K562 (cell line): Measurements from ENCODE around the gene ROR2. TPM values are rescaled to one million over a fixed set of nuclear protein-coding genes. Genes with fewer than 3 reads are reported as not detected.

ENCODE experiments used
- ATAC-seq: fragments of 200-7000 bp; cut with Tn5 transposase; 3 replicates; pipeline ENCODE4 v1.9.1; 2020; ENCODE audit warnings: moderate library complexity
- BruUV-seq: library from RNA; stranded (reverse); fragments of 400-500 nt; replicated peaks from 2 replicates; lab custom pipeline; 2021; lab: Mats Ljungman, UMichigan
- CTCF ChIA-PET: fragments of 300-600 bp; formaldehyde crosslinking; extraction: SDS; loops from one replicate; lab custom pipeline; 2021; ENCODE audit warnings: low intra/inter-chr PET ratio; lab: Yijun Ruan, JAX
- POLR2A ChIA-PET: fragments of 300-600, 350-650 bp; sonication (Branson Sonifier 250); formaldehyde crosslinking; extraction: SDS; loops from one replicate; lab custom pipeline; 2021; ENCODE audit warnings: antibody characterized with exemption, inconsistent platforms; lab: Yijun Ruan, JAX
- DNase-seq, 4 experiments: peaks; one replicate each; pipeline versions ENCODE4 v3.0.0 to v3.0.0-alpha.2; 2011 to 2018; ENCODE audit warnings: low spot score in 3 of 4, mixed read lengths in 3 of 4; ENCODE audit errors: extremely low read depth in 1 of 4
- FAIRE-seq: peaks from 2 replicates; lab custom pipeline; 2011; peaks lifted over from hg19 to GRCh38; lab: Jason Lieb, UNC
- H2AFZ ChIP-seq: 2 replicates; pipeline ENCODE4 v1.6.0; 2011; ENCODE audit warnings: low read depth, low read length, control low read depth, inconsistent platforms
- H3K27ac ChIP-seq: fragments of 200-600 bp; 3 replicates; pipeline ENCODE4 v1.8.0; 2011; ENCODE audit warnings: low read depth, mild to moderate bottlenecking, control low read depth, inconsistent platforms, low read length, moderate library complexity, mixed read lengths; ENCODE audit errors: extremely low read depth
- H3K27me3 ChIP-seq, 2 experiments: fragments of 300-600 bp in 1 of 2; 2 replicates in 1 of 2; 3 replicates in 1 of 2; pipeline versions ENCODE4 v1.6.0 to v1.8.0; 2011; ENCODE audit warnings: inconsistent platforms in 2 of 2, low read length in 2 of 2, mild to moderate bottlenecking in 1 of 2, mixed read lengths in 1 of 2, moderate library complexity in 1 of 2; ENCODE audit not compliant: control insufficient read depth in 2 of 2, insufficient read depth in 2 of 2
- H3K36me3 ChIP-seq: fragments of 300-600 bp; 3 replicates; pipeline ENCODE4 v1.8.0; 2011; ENCODE audit warnings: mild to moderate bottlenecking, low read length, inconsistent platforms; ENCODE audit not compliant: control insufficient read depth, insufficient read depth
- H3K4me1 ChIP-seq, 2 experiments: fragments of 200-600 bp in 1 of 2; replicated peaks in 1 of 2; 2 replicates in 1 of 2; 3 replicates in 1 of 2; pipeline versions ENCODE4 v1.5.1 to v1.8.0; 2011; ENCODE audit warnings: inconsistent platforms in 2 of 2, low read length in 2 of 2, mild to moderate bottlenecking in 1 of 2, mixed read lengths in 1 of 2, moderate library complexity in 1 of 2; ENCODE audit not compliant: control insufficient read depth in 2 of 2, insufficient read depth in 2 of 2
- H3K4me2 ChIP-seq: 2 replicates; pipeline ENCODE4 v1.6.1; 2011; ENCODE audit warnings: low read length, control low read depth, inconsistent platforms, mixed read lengths; ENCODE audit not compliant: insufficient read depth
- H3K4me3 ChIP-seq: fragments of 200-600 bp; sonication (generic), shearing (Covaris generic); 2 replicates; pipeline ENCODE4 v1.5.1; 2016; ENCODE audit warnings: control low read depth, inconsistent platforms
- H3K79me2 ChIP-seq: fragments of 200-600 bp; 3 replicates; pipeline ENCODE4 v1.8.0; 2011; ENCODE audit warnings: low read length, inconsistent platforms; ENCODE audit not compliant: control insufficient read depth, insufficient read depth
- H3K9ac ChIP-seq, 2 experiments: 2 replicates each; pipeline versions ENCODE4 v1.6.0 to v1.6.1; 2011; ENCODE audit warnings: low read depth in 2 of 2, low read length in 2 of 2, control low read depth in 1 of 2, inconsistent platforms in 1 of 2, mild to moderate bottlenecking in 1 of 2, mixed read lengths in 1 of 2; ENCODE audit not compliant: insufficient read depth in 1 of 2
- H3K9me1 ChIP-seq: one replicate; pipeline ENCODE4 v1.6.0; 2011; ENCODE audit warnings: inconsistent platforms, mild to moderate bottlenecking, low read length, moderate library complexity; ENCODE audit not compliant: control insufficient read depth, insufficient read depth
- H3K9me3 ChIP-seq: replicated peaks from 2 replicates; pipeline ENCODE4 v1.5.1; 2011; ENCODE audit warnings: low read depth, low read length, inconsistent platforms; ENCODE audit not compliant: control insufficient read depth, insufficient read depth
- H4K20me1 ChIP-seq: replicated peaks from 2 replicates; pipeline ENCODE4 v1.6.1; 2011; ENCODE audit warnings: low read length, inconsistent platforms, mixed read lengths; ENCODE audit not compliant: control insufficient read depth, insufficient read depth
- DIDO1 ChIP-seq: fragments of 450-650 bp; IDR thresholded peaks from 2 replicates; pipeline ENCODE4 v1.6.1; 2016; ENCODE audit warnings: low read depth, missing biosample characterization, missing genetic modification characterization
- ESRRB ChIP-seq: fragments of 250-450 bp; sonication (Bioruptor Pico); IDR thresholded peaks from 2 replicates; pipeline ENCODE4 v1.5.0; 2020; ENCODE audit warnings: mild to moderate bottlenecking, moderate library complexity, borderline replicate concordance
- NR1H2 ChIP-seq: sonication (generic); formaldehyde crosslinking; IDR thresholded peaks from 2 replicates; pipeline ENCODE4 v1.4.0; 2020; ENCODE audit warnings: mild to moderate bottlenecking, missing genetic modification reagents
- POLR2AphosphoS2 ChIP-seq: IDR thresholded peaks from 2 replicates; pipeline ENCODE4 v1.6.1; 2012; ENCODE audit warnings: low read length, improper control_type of control experiment
- ZNF121 ChIP-seq: sonication (generic); formaldehyde crosslinking; conservative IDR thresholded peaks from 2 replicates; pipeline ENCODE4 v1.8.0; 2022; ENCODE audit warnings: missing genetic modification reagents
- WGBS: fragments of 100-300 bp; shearing (Covaris generic); methylation state at CpG from one replicate; pipeline ENCODE4 v1.1.6; 2016; ENCODE audit warnings: low coverage, mixed read lengths; ENCODE audit not compliant: insufficient coverage; ENCODE audit errors: missing lambda C conversion rate; 5-methylcytosine and 5-hydroxymethylcytosine counted together
- in situ Hi-C: fragments of 300-500 bp; cut with MboI; formaldehyde crosslinking; loops from 4 replicates; pipeline ENCODE4 v1.15.0; 2018; ENCODE audit warnings: inconsistent platforms, mixed read lengths
- intact Hi-C: fragments of 100-400 bp; cut with micrococcal nuclease; formaldehyde crosslinking; loops from 2 replicates; pipeline ENCODE4 v1.14.2; 2022
- polyA plus RNA-seq, 8 experiments: library from polyadenylated mRNA; depleted of rRNA in 4 of 8; stranded (reverse) in 5 of 8; unstranded in 3 of 8; fragments of >200 nt; fragmentation: Nextera tagmentation in 2 of 8; fragmentation: Illumina TruSeq in 1 of 8; extraction: Ambion mirVana in 2 of 8; extraction: Trizol in 1 of 8; gene quantifications; 2 replicates each; pipeline versions ENCODE4 v1.2.1 to v1.2.3, GENCODE V29; 2011 to 2014; ENCODE audit warnings: inconsistent platforms in 1 of 8, missing spikeins in 1 of 8
- total RNA-seq, 7 experiments: library from RNA; depleted of rRNA in 6 of 7; stranded (reverse); fragments of >200 nt in 6 of 7; fragmentation: Illumina TruSeq in 2 of 7; extraction: Trizol in 2 of 7; gene quantifications; 2 replicates each; pipeline versions ENCODE4 v1.2.1 to v1.2.3, GENCODE V29; 2011 to 2021; ENCODE audit warnings: low replicate concordance in 1 of 7
- TF ChIP-seq, protein P1 (sequence below): IDR thresholded peaks from 2 replicates; pipeline ENCODE4 v1.6.1; 2016; ENCODE audit warnings: missing genetic modification characterization, missing compliant biosample characterization

The ROR2 gene
- total and polyA plus RNA-seq, 9 of the 15 experiments (the other 6 are each of a cell fraction or from before 2014, with no cell fraction given), result 5.6 to 33.8 (median 15.3) TPM

DNA sequence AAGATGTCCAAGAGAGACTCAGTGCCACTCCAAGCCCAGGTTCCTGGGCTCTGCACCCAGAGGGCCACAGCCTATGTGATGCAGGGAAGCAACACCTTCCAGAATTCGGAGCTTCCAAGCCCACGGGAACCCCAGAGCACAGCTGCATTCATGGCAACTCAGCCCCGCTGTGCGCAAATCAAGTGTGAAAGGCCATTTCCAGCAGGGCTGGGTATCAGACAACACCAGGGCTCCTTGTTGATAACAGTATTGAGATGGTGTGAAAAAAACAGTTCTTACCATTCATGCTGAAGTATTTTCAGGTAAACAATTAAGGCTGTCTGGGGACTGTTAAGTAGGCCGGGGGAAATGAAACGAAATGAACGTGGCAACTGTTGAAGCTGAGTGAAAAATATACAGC is 10.1 kb downstream of the ROR2 start (continued):
- TF ChIP-seq, protein P1, sequence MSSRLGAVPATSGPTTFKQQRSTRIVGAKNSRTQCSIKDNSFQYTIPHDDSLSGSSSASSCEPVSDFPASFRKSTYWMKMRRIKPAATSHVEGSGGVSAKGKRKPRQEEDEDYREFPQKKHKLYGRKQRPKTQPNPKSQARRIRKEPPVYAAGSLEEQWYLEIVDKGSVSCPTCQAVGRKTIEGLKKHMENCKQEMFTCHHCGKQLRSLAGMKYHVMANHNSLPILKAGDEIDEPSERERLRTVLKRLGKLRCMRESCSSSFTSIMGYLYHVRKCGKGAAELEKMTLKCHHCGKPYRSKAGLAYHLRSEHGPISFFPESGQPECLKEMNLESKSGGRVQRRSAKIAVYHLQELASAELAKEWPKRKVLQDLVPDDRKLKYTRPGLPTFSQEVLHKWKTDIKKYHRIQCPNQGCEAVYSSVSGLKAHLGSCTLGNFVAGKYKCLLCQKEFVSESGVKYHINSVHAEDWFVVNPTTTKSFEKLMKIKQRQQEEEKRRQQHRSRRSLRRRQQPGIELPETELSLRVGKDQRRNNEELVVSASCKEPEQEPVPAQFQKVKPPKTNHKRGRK (tag), result no peak
- TF ChIP-seq POLR2AphosphoS2 (no peak), ESRRB (CRISPR knock-in tag) (no peak), NR1H2 (CRISPR knock-in tag) (no peak)

DNA sequence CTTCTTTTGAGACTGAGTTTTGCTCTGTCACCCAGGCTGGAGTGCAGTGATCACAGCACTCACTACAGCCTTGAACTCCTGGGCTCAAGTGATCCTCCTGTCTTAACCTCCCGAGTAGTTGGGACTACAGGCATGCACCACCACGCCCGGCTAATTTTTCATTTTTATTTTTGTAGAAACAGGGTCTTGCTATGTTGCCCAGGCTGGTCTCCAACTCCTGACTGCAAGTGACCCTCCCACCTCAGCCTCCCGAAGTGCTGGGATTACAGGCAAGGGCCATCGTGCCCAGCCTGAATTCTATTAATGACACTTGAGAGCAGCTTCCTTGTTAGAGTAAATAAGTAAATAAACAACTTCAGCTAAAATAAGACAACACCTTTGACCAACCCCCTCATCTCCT is 12.3 kb downstream of the ROR2 start:
- no peak overlapping the region for H3K4me2 ChIP-seq

More for the DNA sequence above, 12.3 kb downstream of the ROR2 start:
- H3K79me2 ChIP-seq, result peaks cover 94% of the 10 kb centered on the region
- H3K27me3 ChIP-seq, result no peaks in the 10 kb centered on the region
- no peak for FAIRE-seq
- H3K4me3 ChIP-seq, result no peak overlapping the region
- no peaks in the 10 kb centered on the region for H3K9me3 ChIP-seq
- H3K36me3 ChIP-seq, result no peaks in the 10 kb centered on the region
- H3K9ac ChIP-seq, result no peak overlapping the region
- CTCF ChIA-PET, result no interaction called here
- no peak overlapping the region for H3K27ac ChIP-seq
- in situ Hi-C loops (no loop called here), intact Hi-C loops (no loop called here)
- H3K4me1 ChIP-seq, result peaks cover 16 to 19% of the 10 kb centered on the region in 2 experiments
- no peak overlapping the region for H2AFZ ChIP-seq
- no peak for DNase-seq
- H3K9me1 ChIP-seq, result no peaks in the 10 kb centered on the region
- BruUV-seq, result no TSS peak
- POLR2A ChIA-PET, result interaction anchor here (0.8 to 4.0 kb wide), 2 partner anchors 8 to 13 kb away, joined by 4 to 27 read pairs; no protein-coding TSS in a partner anchor
- no peak; the same call in 1 of the 3 replicates for ATAC-seq
- 65% methylated on average over 5 of the region's 5 CpGs for WGBS
- no peaks in the 10 kb centered on the region for H4K20me1 ChIP-seq
- TF ChIP-seq ZNF121 (CRISPR knock-in tag) (peak; percentile 71), DIDO1 (tag) (no peak)
